ENCODE data around the gene OIT3.
"Not testable (repeated sequence)": the region's sequence is repeated elsewhere in the genome, so short reads cannot be mapped to it uniquely, and the experiment has no call there.

OIT3 gene

GRCh38 chr10:72904806-72905205 is 11.3 kb downstream of the OIT3 start:
- no peak for DNase-seq

GRCh38 chr10:72906446-72906845 is 12.9 kb downstream of the OIT3 start:
- no peak for DNase-seq

- DNase-seq = no peak
These were observed 17.2 kb downstream of the OIT3 start for GRCh38 chr10:72910705-72911104.

GRCh38 chr10:72911758-72912157 is 18.2 kb downstream of the OIT3 start:
- DNase-seq = no peak

- DNase-seq = no peak
These were observed 19.2 kb downstream of the OIT3 start for GRCh38 chr10:72912736-72913135.

GRCh38 chr10:72913287-72913686 is 19.7 kb downstream of the OIT3 start:
- no peak for DNase-seq

- DNase-seq = not testable (repeated sequence)
These were observed 23.7 kb downstream of the OIT3 start for GRCh38 chr10:72917201-72917600.

GRCh38 chr10:72917803-72918332 is 24.3 kb downstream of the OIT3 start:
- DNase-seq = not testable (repeated sequence)

- DNase-seq = no peak
These were observed 24.8 kb downstream of the OIT3 start for GRCh38 chr10:72918352-72918751.

- DNase-seq = not testable (repeated sequence)
These were observed 27.7 kb downstream of the OIT3 start for GRCh38 chr10:72921147-72921683.

- no peak for DNase-seq
These were observed 30.8 kb downstream of the OIT3 start for GRCh38 chr10:72924351-72924750.

- DNase-seq = no peak
These were observed 32.5 kb downstream of the OIT3 start for GRCh38 chr10:72925951-72926465.

- DNase-seq = no peak
These were observed 33.9 kb downstream of the OIT3 start for GRCh38 chr10:72927485-72927884.

- DNase-seq = no peak
These were observed 35.3 kb downstream of the OIT3 start for GRCh38 chr10:72928798-72929197.

- DNase-seq = no peak
These were observed 36.7 kb downstream of the OIT3 start for GRCh38 chr10:72930276-72930675.

- DNase-seq = no peak
These were observed 38.9 kb downstream of the OIT3 start for GRCh38 chr10:72932259-72933015.

- DNase-seq = no peak
These were observed 41.8 kb downstream of the OIT3 start for GRCh38 chr10:72935361-72935760.

GRCh38 chr10:72943498-72944234 is 50.1 kb downstream of the OIT3 start:
- no peak for DNase-seq

GRCh38 chr10:72946963-72947362 is 53.4 kb downstream of the OIT3 start:
- no peak for DNase-seq

- DNase-seq = no peak
These were observed 55.2 kb downstream of the OIT3 start for GRCh38 chr10:72948762-72949161.

- DNase-seq = no peak
These were observed 58.2 kb downstream of the OIT3 start for GRCh38 chr10:72951760-72952159.

- DNase-seq = no peak
These were observed 58.6 kb downstream of the OIT3 start for GRCh38 chr10:72952189-72952588.

GRCh38 chr10:72952642-72953158 is 59.2 kb downstream of the OIT3 start:
- peak; percentile 21 for DNase-seq
